ENCODE data around the gene PHACTR4. TPM values are rescaled to one million over a fixed set of nuclear protein-coding genes. Genes with fewer than 3 reads are reported as not detected.
A peak's percentile ranks its signal among the peaks of the same experiment; 100 is the strongest.
"Not testable (repeated sequence)": the region's sequence is repeated elsewhere in the genome, so short reads cannot be mapped to it uniquely, and the experiment has no call there.

Gene PHACTR4
- total RNA-seq, 4 donors from 2014 or later: 20.3 to 32.2 (median 27.0) TPM

DNA sequence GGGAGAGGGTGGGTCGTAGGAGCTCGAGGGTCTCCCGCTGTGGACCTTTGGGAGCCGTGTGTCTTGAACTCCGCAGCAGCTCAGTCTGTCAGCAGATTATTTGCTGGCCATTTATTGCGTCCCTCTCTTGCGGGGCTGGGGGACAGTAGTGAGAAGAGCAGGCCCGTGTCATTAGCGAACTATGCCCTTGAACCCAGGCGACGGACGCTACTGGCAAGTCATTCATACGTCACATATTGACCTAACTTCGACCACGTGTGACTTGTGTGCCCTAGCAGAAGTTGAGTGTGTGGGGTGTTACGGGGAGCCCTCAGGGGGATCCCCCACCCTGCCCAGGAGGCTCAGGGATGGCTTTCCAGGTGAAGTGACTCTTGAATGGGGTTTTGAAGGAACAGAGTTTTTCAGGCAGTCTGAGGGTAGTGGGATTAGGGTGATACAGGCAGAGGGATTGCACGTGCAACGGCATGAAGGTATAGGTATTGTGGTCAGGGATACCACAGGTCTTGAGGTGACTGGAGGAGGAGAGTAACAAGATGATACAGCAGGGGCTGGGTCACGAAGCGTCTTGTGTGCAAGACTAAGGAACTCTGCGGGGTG is 149.3 kb downstream of the PHACTR4 start:
- TF ChIP-seq, protein P1, sequence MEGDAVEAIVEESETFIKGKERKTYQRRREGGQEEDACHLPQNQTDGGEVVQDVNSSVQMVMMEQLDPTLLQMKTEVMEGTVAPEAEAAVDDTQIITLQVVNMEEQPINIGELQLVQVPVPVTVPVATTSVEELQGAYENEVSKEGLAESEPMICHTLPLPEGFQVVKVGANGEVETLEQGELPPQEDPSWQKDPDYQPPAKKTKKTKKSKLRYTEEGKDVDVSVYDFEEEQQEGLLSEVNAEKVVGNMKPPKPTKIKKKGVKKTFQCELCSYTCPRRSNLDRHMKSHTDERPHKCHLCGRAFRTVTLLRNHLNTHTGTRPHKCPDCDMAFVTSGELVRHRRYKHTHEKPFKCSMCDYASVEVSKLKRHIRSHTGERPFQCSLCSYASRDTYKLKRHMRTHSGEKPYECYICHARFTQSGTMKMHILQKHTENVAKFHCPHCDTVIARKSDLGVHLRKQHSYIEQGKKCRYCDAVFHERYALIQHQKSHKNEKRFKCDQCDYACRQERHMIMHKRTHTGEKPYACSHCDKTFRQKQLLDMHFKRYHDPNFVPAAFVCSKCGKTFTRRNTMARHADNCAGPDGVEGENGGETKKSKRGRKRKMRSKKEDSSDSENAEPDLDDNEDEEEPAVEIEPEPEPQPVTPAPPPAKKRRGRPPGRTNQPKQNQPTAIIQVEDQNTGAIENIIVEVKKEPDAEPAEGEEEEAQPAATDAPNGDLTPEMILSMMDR (IDR thresholded peaks at IDR 0.05): no peak
- TF ChIP-seq POLR2A (IDR thresholded peaks at IDR 0.05): no peak
- no peak for TF ChIP-seq EP300 (IDR thresholded peaks at IDR 0.05)
- 15 to 23% methylated on average over 5 of the region's 21 CpGs for WGBS, 2 donors (ENCODE audit: low coverage in 1 of 2)
- Histone ChIP-seq H3K4me1 (peaks cover 5 to 17% (median 8%) of the 10 kb centered on the region in 3 donors), H3K27me3 (no peaks in the 10 kb centered on the region), H3K27ac (peak overlapping the region in 3 of 4 donors; percentile 87 to 90 (median 89)), H3K4me3 (peak overlapping the region; percentile 30 to 73), H3K9me3 (no peaks in the 10 kb centered on the region), H3K36me3 (peaks cover 0 to 17% of the 10 kb centered on the region in 2 donors)
- ATAC-seq: no peak

DNA sequence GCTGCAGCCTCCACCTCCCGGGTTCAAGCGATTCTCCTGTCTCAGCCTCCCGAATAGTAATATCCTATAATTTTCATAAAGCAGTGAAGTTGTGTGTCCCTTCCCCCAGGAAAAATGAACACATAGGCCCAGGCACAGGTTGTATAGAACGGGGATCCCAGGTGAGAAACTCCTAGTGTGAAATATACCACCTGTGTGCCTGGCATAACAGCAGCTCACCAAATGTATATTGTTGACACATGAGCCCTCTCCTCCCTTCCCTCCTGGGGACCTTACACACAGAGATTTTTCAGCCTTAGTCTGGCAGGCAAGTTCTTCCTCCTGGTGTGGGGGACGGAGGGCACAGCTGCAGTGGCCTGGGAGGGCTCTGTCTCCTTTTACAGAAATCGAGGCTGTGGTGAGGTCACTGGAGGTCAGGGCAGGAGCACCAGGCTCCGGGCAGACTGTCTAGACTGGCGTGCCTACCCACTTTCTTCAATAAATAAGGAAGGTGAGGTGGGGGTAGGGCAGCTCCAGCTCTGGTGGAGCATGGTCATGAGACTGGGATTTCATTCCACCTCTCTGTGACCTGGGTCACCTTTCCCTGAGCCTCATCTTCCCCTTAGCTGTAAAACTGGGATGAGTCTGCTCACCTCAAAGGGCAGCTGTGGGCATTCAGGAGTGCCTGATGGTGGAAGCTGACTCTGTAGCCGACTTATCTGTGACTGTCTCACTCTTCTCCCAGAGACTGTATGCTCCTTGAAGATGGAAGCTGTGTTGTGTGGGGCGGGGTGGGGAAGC is 150.6 kb downstream of the PHACTR4 start:
- H3K9me3 ChIP-seq: no peaks in the 10 kb centered on the region
- no peak overlapping the region for H3K27ac ChIP-seq
- ATAC-seq: no peak
- WGBS, 2 donors (ENCODE audit: low coverage in 1 of 2): 77% methylated on average over 8 of the region's 10 CpGs; no CpG with 5 or more reads in 1 of the 2 donors
- no peaks in the 10 kb centered on the region for H3K27me3 ChIP-seq
- H3K4me3 ChIP-seq: no peak overlapping the region
- H3K36me3 ChIP-seq: peaks cover 0 to 4% of the 10 kb centered on the region in 2 donors
- peaks cover 5 to 17% (median 8%) of the 10 kb centered on the region in 3 donors for H3K4me1 ChIP-seq
- TF ChIP-seq EP300 (IDR thresholded peaks at IDR 0.05): no peak
- TF ChIP-seq POLR2AphosphoS5 (IDR thresholded peaks at IDR 0.05): no peak
- no peak for TF ChIP-seq POLR2A (IDR thresholded peaks at IDR 0.05)
- TF ChIP-seq, protein P1 (IDR thresholded peaks at IDR 0.05): no peak

DNA sequence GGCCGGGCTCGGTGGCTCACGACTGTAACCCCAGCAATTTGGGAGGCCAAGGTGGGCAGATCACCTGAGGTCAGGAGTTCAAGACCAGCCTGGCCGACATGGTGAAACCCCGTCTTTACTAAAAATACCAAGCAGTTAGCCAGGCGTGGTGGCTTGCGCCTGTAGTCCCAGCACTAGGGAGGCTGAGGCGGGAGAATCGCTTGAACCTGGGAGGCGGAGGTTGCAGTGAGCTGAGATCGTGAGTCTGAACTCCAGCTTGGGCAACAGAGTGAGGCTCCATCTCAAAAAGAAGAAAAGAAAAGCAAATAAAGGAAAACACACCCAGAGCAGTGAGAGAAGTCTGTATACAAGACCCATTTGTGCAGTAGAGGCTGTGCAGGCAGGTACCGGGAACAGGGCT is 151.3 kb downstream of the PHACTR4 start:
- H3K27me3 ChIP-seq, H3K27ac ChIP-seq, H3K36me3 ChIP-seq, ATAC-seq, H3K9me3 ChIP-seq, H3K4me3 ChIP-seq: not testable (repeated sequence)
- peaks cover 5 to 17% (median 8%) of the 10 kb centered on the region in 3 donors for H3K4me1 ChIP-seq
- WGBS, 2 donors (ENCODE audit: low coverage in 1 of 2): 100% methylated on average over 1 of the region's 12 CpGs; no CpG with 5 or more reads in 1 of the 2 donors

GRCh38 chr1:28521502-28522164 is 152.1 kb downstream of the PHACTR4 start:
- TF ChIP-seq EP300 (IDR thresholded peaks at IDR 0.05) (no peak), POLR2AphosphoS5 (IDR thresholded peaks at IDR 0.05) (no peak), POLR2A (IDR thresholded peaks at IDR 0.05) (no peak)
- TF ChIP-seq, protein P1 (IDR thresholded peaks at IDR 0.05): no peak
- Histone ChIP-seq H3K27ac (no peak overlapping the region), H3K4me1 (peaks cover 5 to 17% (median 8%) of the 10 kb centered on the region in 3 donors), H3K9me3 (no peaks in the 10 kb centered on the region), H3K36me3 (no peaks in the 10 kb centered on the region), H3K4me3 (no peak overlapping the region), H3K27me3 (no peaks in the 10 kb centered on the region)
- no peak for ATAC-seq
- 83 to 89% methylated on average over 2 to 6 of the region's 6 CpGs for WGBS, 2 donors (ENCODE audit: low coverage in 1 of 2)

- H3K27me3 ChIP-seq, H3K27ac ChIP-seq, H3K9me3 ChIP-seq, H3K4me3 ChIP-seq, H3K36me3 ChIP-seq, ATAC-seq: not testable (repeated sequence)
- H3K4me1 ChIP-seq: peaks cover 5 to 14% (median 8%) of the 10 kb centered on the region in 3 donors
- WGBS, 2 donors (ENCODE audit: low coverage in 1 of 2): 80 to 93% methylated on average over 5 to 8 of the region's 9 CpGs
Observed at GRCh38 chr1:28522537-28522936, 153.0 kb downstream of the PHACTR4 start.

DNA sequence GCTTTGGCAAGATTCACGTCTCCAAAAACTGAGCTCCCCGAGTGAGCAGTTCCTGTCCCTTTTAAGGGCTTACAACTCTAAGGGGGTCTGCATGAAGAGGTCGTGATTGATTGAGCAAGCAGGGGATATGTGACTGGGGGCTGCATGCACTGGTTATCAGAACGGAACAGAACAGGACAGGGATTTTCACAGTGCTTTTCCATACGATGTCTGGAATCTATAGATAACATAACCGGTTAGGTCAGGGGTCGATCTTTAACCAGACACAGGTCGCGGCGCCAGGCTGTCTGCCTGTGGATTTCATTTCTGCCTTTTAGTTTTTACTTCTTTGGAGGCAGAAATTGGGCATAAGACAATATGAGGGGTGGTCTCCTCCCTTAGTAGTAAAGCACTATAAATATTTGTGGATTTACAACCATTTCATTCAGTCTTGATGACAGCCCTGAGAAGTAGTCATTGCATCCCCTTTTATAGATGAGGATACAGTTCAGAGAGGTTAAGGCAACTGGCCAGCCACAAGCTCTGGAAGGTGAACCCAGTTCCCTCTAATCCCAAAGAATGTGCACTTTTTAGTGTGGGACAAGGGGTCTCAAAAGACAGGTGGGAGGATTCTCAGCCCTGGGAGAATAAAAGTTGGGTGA is 155.6 kb downstream of the PHACTR4 start:
- not testable (repeated sequence) for H3K4me3 ChIP-seq

More for the DNA sequence above, 155.6 kb downstream of the PHACTR4 start:
- not testable (repeated sequence) for H3K4me1 ChIP-seq, ATAC-seq, H3K27me3 ChIP-seq, H3K9me3 ChIP-seq, H3K36me3 ChIP-seq, H3K27ac ChIP-seq
- WGBS, 2 donors (ENCODE audit: low coverage in 1 of 2): 76 to 86% methylated on average over 7 to 8 of the region's 10 CpGs

Data from gastroesophageal sphincter (tissue), 4 donors.